Endothelial cell (in vitro differentiated cells): ENCODE results near the gene ZBTB43. TPM values are rescaled to one million over a fixed set of nuclear protein-coding genes. Genes with fewer than 3 reads are reported as not detected.

Source experiments
- DNase-seq: peaks from one replicate; pipeline ENCODE4 v3.0.0; 2021; ENCODE audit warnings: low spot score
- H3K27ac Mint-ChIP-seq: one replicate; pipeline ENCODE4 v1.8.0; 2021; ENCODE audit warnings: mixed read lengths, inconsistent platforms; ENCODE audit not compliant: unreplicated experiment
- H3K27me3 Mint-ChIP-seq: one replicate; pipeline ENCODE4 v1.8.0; 2021; ENCODE audit warnings: mild to moderate bottlenecking, moderate library complexity, mixed read lengths, inconsistent platforms; ENCODE audit not compliant: unreplicated experiment
- H3K36me3 Mint-ChIP-seq: one replicate; pipeline ENCODE4 v1.8.0; 2021; ENCODE audit warnings: mild to moderate bottlenecking, low read depth, mixed read lengths, inconsistent platforms; ENCODE audit not compliant: unreplicated experiment
- H3K4me1 Mint-ChIP-seq: one replicate; pipeline ENCODE4 v1.8.0; 2021; ENCODE audit warnings: mild to moderate bottlenecking, mixed read lengths, inconsistent platforms; ENCODE audit not compliant: unreplicated experiment
- H3K4me3 Mint-ChIP-seq: one replicate; pipeline ENCODE4 v1.8.0; 2021; ENCODE audit warnings: mild to moderate bottlenecking, mixed read lengths, inconsistent platforms; ENCODE audit not compliant: unreplicated experiment
- H3K9me3 Mint-ChIP-seq: one replicate; pipeline ENCODE4 v1.8.0; 2021; ENCODE audit warnings: mixed read lengths, inconsistent platforms; ENCODE audit not compliant: unreplicated experiment
- CTCF ChIP-seq: fragments of 200-600 bp; sonication (generic); IDR thresholded peaks from one replicate; pipeline ENCODE4 v1.5.0; 2021; ENCODE audit warnings: antibody characterized with exemption; ENCODE audit not compliant: unreplicated experiment
- total RNA-seq: library from RNA; stranded (reverse); fragmentation: NEBNext Ultra II Directional; extraction: Animal tissue kit (Norgen Biotek cat#: 25700); gene quantifications from one replicate; pipeline ENCODE4 v1.2.1, GENCODE V29; 2021; ENCODE audit not compliant: unreplicated experiment

The ZBTB43 gene
- total RNA-seq, 1 donor from 2014 or later = 16.7 TPM

GRCh38 chr9:126856326-126856877 is 51.6 kb downstream of the ZBTB43 start:
- peak overlapping the region; percentile 32 for H3K27ac Mint-ChIP-seq
- no peaks in the 10 kb centered on the region for H3K27me3 Mint-ChIP-seq
- H3K36me3 Mint-ChIP-seq = peaks cover 6% of the 10 kb centered on the region
- no peaks in the 10 kb centered on the region for H3K9me3 Mint-ChIP-seq
- DNase-seq = no peak
- TF ChIP-seq CTCF = no peak
- H3K4me1 Mint-ChIP-seq = peaks cover 15% of the 10 kb centered on the region
- no peak overlapping the region for H3K4me3 Mint-ChIP-seq

- no peak for TF ChIP-seq CTCF
- H3K27me3 Mint-ChIP-seq = peaks cover 2% of the 10 kb centered on the region
- peaks cover 23% of the 10 kb centered on the region for H3K4me1 Mint-ChIP-seq
- no peak overlapping the region for H3K27ac Mint-ChIP-seq
- peaks cover 11% of the 10 kb centered on the region for H3K36me3 Mint-ChIP-seq
- H3K4me3 Mint-ChIP-seq = no peak overlapping the region
- no peak for DNase-seq
- H3K9me3 Mint-ChIP-seq = no peaks in the 10 kb centered on the region
Observed at GRCh38 chr9:126857261-126857960, 52.6 kb downstream of the ZBTB43 start.

- Mint-ChIP-seq H3K27ac (peak overlapping the region; percentile 20), H3K4me3 (peak overlapping the region; percentile 86), H3K27me3 (peaks cover 2% of the 10 kb centered on the region), H3K36me3 (peaks cover 14% of the 10 kb centered on the region), H3K4me1 (peaks cover 27% of the 10 kb centered on the region), H3K9me3 (no peaks in the 10 kb centered on the region)
- no peak for TF ChIP-seq CTCF
- no peak for DNase-seq
Observed at GRCh38 chr9:126859111-126859510, 54.3 kb downstream of the ZBTB43 start.

GRCh38 chr9:126860077-126860756 is 55.4 kb downstream of the ZBTB43 start, which contains the start of gene ZBTB34:
Gene ZBTB34 (plus strand): TSS chr9:126860639. CDS start chr9:126879400, 18,761 bp downstream.
- DNase-seq = peak; percentile 88
- Mint-ChIP-seq H3K9me3 (no peaks in the 10 kb centered on the region), H3K36me3 (peaks cover 16% of the 10 kb centered on the region), H3K4me1 (peaks cover 31% of the 10 kb centered on the region), H3K27me3 (peaks cover 2% of the 10 kb centered on the region), H3K4me3 (peak within 1 kb of the TSS; percentile 97), H3K27ac (peak within 1 kb of the TSS; percentile 80)
- TF ChIP-seq CTCF = peak; percentile 100
